Measurements from ENCODE around the gene FDX1. TPM values are rescaled to one million over a fixed set of nuclear protein-coding genes. Genes with fewer than 3 reads are reported as not detected.
A peak's percentile ranks its signal among the peaks of the same experiment; 100 is the strongest.
"Not testable (repeated sequence)": the region's sequence is repeated elsewhere in the genome, so short reads cannot be mapped to it uniquely, and the experiment has no call there.

Gene FDX1
- polyA plus RNA-seq (2014; cell fraction: cytosol; rRNA removed), result 7.3 TPM in 2 replicates
- 3.1 and 3.6 TPM in 2 replicates for polyA plus RNA-seq (2014; cell fraction: nucleus; rRNA removed)

- peak; percentile 86 for DNase-seq (ENCODE audit: low spot score)
Measured at GRCh38 chr11:110429731-110430266, at the start of gene FDX1. TSS of gene FDX1 (plus strand) at chr11:110429948. CDS start at chr11:110430121, 173 bp downstream.

- no peak for DNase-seq (ENCODE audit: low spot score)
Measured at GRCh38 chr11:110380836-110381622, 48.7 kb upstream of the FDX1 start.

GRCh38 chr11:110388231-110388630 is 41.5 kb upstream of the FDX1 start:
- DNase-seq (ENCODE audit: low spot score), result not testable (repeated sequence)

- no peak for DNase-seq (ENCODE audit: low spot score)
Measured at GRCh38 chr11:110389965-110390364, 39.8 kb upstream of the FDX1 start.

- DNase-seq (ENCODE audit: low spot score), result no peak
Measured at GRCh38 chr11:110392056-110392455, 37.7 kb upstream of the FDX1 start.

- not testable (repeated sequence) for DNase-seq (ENCODE audit: low spot score)
Measured at GRCh38 chr11:110397668-110398286, 32.0 kb upstream of the FDX1 start.

GRCh38 chr11:110403585-110403984 is 26.2 kb upstream of the FDX1 start:
- not testable (repeated sequence) for DNase-seq (ENCODE audit: low spot score)

- DNase-seq (ENCODE audit: low spot score), result not testable (repeated sequence)
Measured at GRCh38 chr11:110405636-110406035, 24.1 kb upstream of the FDX1 start.

- no peak for DNase-seq (ENCODE audit: low spot score)
Measured at GRCh38 chr11:110407315-110407714, 22.4 kb upstream of the FDX1 start.

GRCh38 chr11:110409174-110409573 is 20.6 kb upstream of the FDX1 start:
- DNase-seq (ENCODE audit: low spot score), result no peak

GRCh38 chr11:110410651-110411050 is 19.1 kb upstream of the FDX1 start:
- no peak for DNase-seq (ENCODE audit: low spot score)

GRCh38 chr11:110415081-110415480 is 14.7 kb upstream of the FDX1 start:
- DNase-seq (ENCODE audit: low spot score), result no peak

- peak; percentile 7 for DNase-seq (ENCODE audit: low spot score)
Measured at GRCh38 chr11:110421658-110422057, 8.1 kb upstream of the FDX1 start.

- no peak for DNase-seq (ENCODE audit: low spot score)
Measured at GRCh38 chr11:110422306-110422905, 7.3 kb upstream of the FDX1 start.

GRCh38 chr11:110424775-110425444 is 4.8 kb upstream of the FDX1 start:
- no peak for DNase-seq (ENCODE audit: low spot score)

- DNase-seq (ENCODE audit: low spot score), result no peak
Measured at GRCh38 chr11:110425751-110426545, 3.8 kb upstream of the FDX1 start.

- DNase-seq (ENCODE audit: low spot score), result no peak
Measured at GRCh38 chr11:110428040-110428439, 1.7 kb upstream of the FDX1 start.

- no peak for DNase-seq (ENCODE audit: low spot score)
Measured at GRCh38 chr11:110428956-110429730, 605 bp upstream of the FDX1 start.

- DNase-seq (ENCODE audit: low spot score), result peak; percentile 11
Measured at GRCh38 chr11:110430267-110431050, 711 bp downstream of the FDX1 start.
